SK-N-SH treated with all-trans-retinoic acid at 6 μM for 48 hours (cell line): ENCODE data around the gene AP2A2.

Experiments used
- ATAC-seq: fragments of 200-7000 bp; cut with Tn5 transposase; 3 replicates; pipeline ENCODE4 v1.9.1; 2020; ENCODE audit warnings: mild to moderate bottlenecking, moderate library complexity
- BACH2 ChIP-seq: fragments of 250-450 bp; sonication (Bioruptor Pico); IDR thresholded peaks from 2 replicates; pipeline ENCODE4 v1.9.0; 2021; ENCODE audit warnings: mild to moderate bottlenecking, borderline replicate concordance
- CREB5 ChIP-seq: fragments of 250-450 bp; sonication (Bioruptor Pico); IDR thresholded peaks from 2 replicates; pipeline ENCODE4 v1.5.1; 2020; ENCODE audit warnings: low read depth, mild to moderate bottlenecking, moderate library complexity
- CSDC2 ChIP-seq: fragments of 250-450 bp; sonication (Bioruptor Pico); IDR thresholded peaks from 2 replicates; pipeline ENCODE4 v1.5.0; 2020; ENCODE audit warnings: mild to moderate bottlenecking, moderate library complexity
- ESRRG ChIP-seq: fragments of 250-450 bp; sonication (Bioruptor Pico); IDR thresholded peaks from 2 replicates; pipeline ENCODE4 v1.6.1; 2021; ENCODE audit warnings: mild to moderate bottlenecking
- GLIS3 ChIP-seq: fragments of 250-450 bp; sonication (Bioruptor Pico); IDR thresholded peaks from 2 replicates; pipeline ENCODE4 v1.5.0; 2020; ENCODE audit warnings: mild to moderate bottlenecking, moderate library complexity
- ISL1 ChIP-seq: fragments of 250-450 bp; sonication (Bioruptor Pico); IDR thresholded peaks from 2 replicates; pipeline ENCODE4 v2.1.2; 2022; ENCODE audit warnings: mild to moderate bottlenecking, moderate library complexity
- OSR1 ChIP-seq: fragments of 250-450 bp; sonication (Bioruptor Pico); IDR thresholded peaks from 2 replicates; pipeline ENCODE4 v1.8.0; 2022; ENCODE audit warnings: moderate library complexity, mild to moderate bottlenecking, inconsistent platforms
- PATZ1 ChIP-seq: fragments of 250-450 bp; sonication (Bioruptor Pico); IDR thresholded peaks from 2 replicates; pipeline ENCODE4 v1.8.0; 2020; ENCODE audit warnings: mild to moderate bottlenecking, moderate library complexity, borderline replicate concordance
- POU6F1 ChIP-seq: fragments of 250-450 bp; sonication (Bioruptor Pico); IDR thresholded peaks from 2 replicates; pipeline ENCODE4 v1.8.0; 2021; ENCODE audit warnings: low read depth, mild to moderate bottlenecking, moderate library complexity, borderline replicate concordance
- RARB ChIP-seq: fragments of 250-450 bp; sonication (Bioruptor Pico); IDR thresholded peaks from 2 replicates; pipeline ENCODE4 v1.8.0; 2021; ENCODE audit warnings: mild to moderate bottlenecking, moderate library complexity
- SNAI2 ChIP-seq: fragments of 250-450 bp; sonication (Bioruptor Pico); IDR thresholded peaks from 2 replicates; pipeline ENCODE4 v1.5.0; 2020; ENCODE audit warnings: mild to moderate bottlenecking, moderate library complexity
- TOX ChIP-seq: fragments of 250-450 bp; sonication (Bioruptor Pico); IDR thresholded peaks from 2 replicates; pipeline ENCODE4 v1.8.0; 2021; ENCODE audit warnings: mild to moderate bottlenecking, moderate library complexity, borderline replicate concordance
- ZC3H10 ChIP-seq: fragments of 250-450 bp; sonication (Bioruptor Pico); IDR thresholded peaks from 2 replicates; pipeline ENCODE4 v1.5.1; 2021; ENCODE audit warnings: mild to moderate bottlenecking, moderate library complexity
- ZFP3 ChIP-seq: fragments of 250-450 bp; sonication (Bioruptor Pico); IDR thresholded peaks from 2 replicates; pipeline ENCODE4 v1.5.0; 2020; ENCODE audit warnings: mild to moderate bottlenecking, moderate library complexity
- ZFP30 ChIP-seq: fragments of 450-650 bp; formaldehyde crosslinking; IDR thresholded peaks from 2 replicates; pipeline ENCODE4 v1.5.0; 2022; ENCODE audit warnings: mild to moderate bottlenecking, moderate library complexity
- ZNF565 ChIP-seq: fragments of 450-650 bp; formaldehyde crosslinking; conservative IDR thresholded peaks from 2 replicates; pipeline ENCODE4 v1.5.0; 2020; ENCODE audit warnings: low read depth, mild to moderate bottlenecking, moderate library complexity
- ZNF70 ChIP-seq: fragments of 450-650 bp; formaldehyde crosslinking; IDR thresholded peaks from 2 replicates; pipeline ENCODE4 v1.5.0; 2020; ENCODE audit warnings: mild to moderate bottlenecking, moderate library complexity
- TF ChIP-seq, protein P1 (sequence below): fragments of 250-450 bp; sonication (Bioruptor Pico); IDR thresholded peaks from 2 replicates; pipeline ENCODE4 v1.5.0; 2020; ENCODE audit warnings: mild to moderate bottlenecking, moderate library complexity
- TF ChIP-seq, protein P2 (sequence below): fragments of 250-450 bp; sonication (Bioruptor Pico); IDR thresholded peaks from 2 replicates; pipeline ENCODE4 v1.5.1; 2021; ENCODE audit warnings: mild to moderate bottlenecking, moderate library complexity

Gene AP2A2

DNA sequence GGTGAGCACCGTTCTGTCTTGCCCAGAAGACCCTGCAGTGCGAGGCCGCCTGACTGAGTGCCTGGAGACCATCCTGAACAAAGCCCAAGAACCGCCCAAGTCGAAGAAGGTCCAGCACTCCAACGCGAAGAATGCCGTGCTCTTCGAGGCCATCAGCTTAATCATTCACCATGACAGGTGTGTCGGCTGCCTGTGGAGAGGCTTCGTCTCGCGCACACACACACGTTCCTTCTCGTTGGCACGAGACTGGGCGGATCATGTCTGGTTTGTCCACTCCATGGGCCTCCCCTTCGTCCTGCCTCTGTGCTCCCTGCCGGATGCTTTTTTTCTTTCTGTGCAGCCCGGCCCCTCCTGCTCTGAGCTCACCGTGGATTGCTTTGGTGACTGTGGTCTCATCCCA is 59.7 kb downstream of the AP2A2 start:
- ATAC-seq = no peak
- TF ChIP-seq SNAI2 (CRISPR knock-in tag) = no peak
- TF ChIP-seq, protein P1, sequence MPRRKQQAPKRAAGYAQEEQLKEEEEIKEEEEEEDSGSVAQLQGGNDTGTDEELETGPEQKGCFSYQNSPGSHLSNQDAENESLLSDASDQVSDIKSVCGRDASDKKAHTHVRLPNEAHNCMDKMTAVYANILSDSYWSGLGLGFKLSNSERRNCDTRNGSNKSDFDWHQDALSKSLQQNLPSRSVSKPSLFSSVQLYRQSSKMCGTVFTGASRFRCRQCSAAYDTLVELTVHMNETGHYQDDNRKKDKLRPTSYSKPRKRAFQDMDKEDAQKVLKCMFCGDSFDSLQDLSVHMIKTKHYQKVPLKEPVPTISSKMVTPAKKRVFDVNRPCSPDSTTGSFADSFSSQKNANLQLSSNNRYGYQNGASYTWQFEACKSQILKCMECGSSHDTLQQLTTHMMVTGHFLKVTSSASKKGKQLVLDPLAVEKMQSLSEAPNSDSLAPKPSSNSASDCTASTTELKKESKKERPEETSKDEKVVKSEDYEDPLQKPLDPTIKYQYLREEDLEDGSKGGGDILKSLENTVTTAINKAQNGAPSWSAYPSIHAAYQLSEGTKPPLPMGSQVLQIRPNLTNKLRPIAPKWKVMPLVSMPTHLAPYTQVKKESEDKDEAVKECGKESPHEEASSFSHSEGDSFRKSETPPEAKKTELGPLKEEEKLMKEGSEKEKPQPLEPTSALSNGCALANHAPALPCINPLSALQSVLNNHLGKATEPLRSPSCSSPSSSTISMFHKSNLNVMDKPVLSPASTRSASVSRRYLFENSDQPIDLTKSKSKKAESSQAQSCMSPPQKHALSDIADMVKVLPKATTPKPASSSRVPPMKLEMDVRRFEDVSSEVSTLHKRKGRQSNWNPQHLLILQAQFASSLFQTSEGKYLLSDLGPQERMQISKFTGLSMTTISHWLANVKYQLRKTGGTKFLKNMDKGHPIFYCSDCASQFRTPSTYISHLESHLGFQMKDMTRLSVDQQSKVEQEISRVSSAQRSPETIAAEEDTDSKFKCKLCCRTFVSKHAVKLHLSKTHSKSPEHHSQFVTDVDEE (CRISPR knock-in tag) = no peak

DNA sequence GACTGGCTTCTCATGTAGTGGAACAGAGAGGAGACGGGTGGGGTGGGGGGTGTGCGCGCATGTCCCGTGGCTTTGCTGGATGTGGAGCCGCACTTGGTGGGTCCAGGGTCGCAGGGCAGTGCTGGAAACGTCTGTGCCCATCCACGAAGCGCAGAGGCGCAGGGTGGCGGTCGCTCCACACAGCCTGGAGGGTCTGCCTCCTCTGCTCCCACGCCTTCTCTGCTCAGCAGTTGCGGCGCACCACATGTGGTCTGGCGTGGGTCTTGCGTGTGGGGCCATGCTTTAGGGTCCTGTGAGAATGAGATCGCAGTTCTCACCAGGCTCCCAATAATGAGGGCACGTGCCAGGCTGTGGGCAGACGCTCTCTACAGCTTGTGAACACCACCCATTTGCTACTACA is 60.2 kb downstream of the AP2A2 start:
- ATAC-seq = no peak
- TF ChIP-seq ZNF565 (CRISPR knock-in tag) (no peak), GLIS3 (CRISPR knock-in tag) (no peak), CREB5 (CRISPR knock-in tag) (no peak), ZFP3 (CRISPR knock-in tag) (no peak), OSR1 (CRISPR knock-in tag) (no peak), TOX (CRISPR knock-in tag) (no peak), POU6F1 (no peak), ZNF70 (CRISPR knock-in tag) (no peak), ESRRG (CRISPR knock-in tag) (no peak), BACH2 (CRISPR knock-in tag) (no peak), SNAI2 (CRISPR knock-in tag) (no peak), ISL1 (no peak), ZFP30 (CRISPR knock-in tag) (no peak), PATZ1 (CRISPR knock-in tag) (no peak), CSDC2 (no peak), ZC3H10 (CRISPR knock-in tag) (no peak), RARB (no peak)
- TF ChIP-seq, protein P1 (CRISPR knock-in tag) = no peak
- TF ChIP-seq, protein P2, sequence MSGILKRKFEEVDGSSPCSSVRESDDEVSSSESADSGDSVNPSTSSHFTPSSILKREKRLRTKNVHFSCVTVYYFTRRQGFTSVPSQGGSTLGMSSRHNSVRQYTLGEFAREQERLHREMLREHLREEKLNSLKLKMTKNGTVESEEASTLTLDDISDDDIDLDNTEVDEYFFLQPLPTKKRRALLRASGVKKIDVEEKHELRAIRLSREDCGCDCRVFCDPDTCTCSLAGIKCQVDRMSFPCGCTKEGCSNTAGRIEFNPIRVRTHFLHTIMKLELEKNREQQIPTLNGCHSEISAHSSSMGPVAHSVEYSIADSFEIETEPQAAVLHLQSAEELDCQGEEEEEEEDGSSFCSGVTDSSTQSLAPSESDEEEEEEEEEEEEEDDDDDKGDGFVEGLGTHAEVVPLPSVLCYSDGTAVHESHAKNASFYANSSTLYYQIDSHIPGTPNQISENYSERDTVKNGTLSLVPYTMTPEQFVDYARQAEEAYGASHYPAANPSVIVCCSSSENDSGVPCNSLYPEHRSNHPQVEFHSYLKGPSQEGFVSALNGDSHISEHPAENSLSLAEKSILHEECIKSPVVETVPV (CRISPR knock-in tag) = no peak
